ENCODE results near the gene GRK5. TPM values are rescaled to one million over a fixed set of nuclear protein-coding genes. Genes with fewer than 3 reads are reported as not detected.

GRK5 gene
- total and polyA plus RNA-seq, 8 donors, result 10.9 to 95.9 (median 34.0) TPM

DNA sequence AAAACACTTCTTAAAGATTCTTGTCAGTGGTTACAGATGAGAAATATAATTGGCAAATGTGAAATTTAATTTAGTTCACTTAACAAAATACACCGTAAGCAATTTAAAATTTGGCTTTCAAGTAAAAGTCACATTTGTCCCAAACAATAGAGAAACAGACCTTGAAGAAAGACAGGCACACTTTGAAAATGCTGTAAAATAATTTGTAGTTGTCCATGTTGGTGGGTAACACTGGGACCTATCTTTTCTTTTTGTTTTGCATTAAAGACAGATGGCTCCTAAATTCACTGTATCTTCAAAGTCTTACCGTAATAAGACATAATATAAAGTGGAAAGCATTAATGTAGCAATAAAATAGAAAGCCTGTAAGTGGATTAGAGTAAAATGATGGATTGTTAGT is 3.3 kb downstream of the GRK5 start:
- intact Hi-C loops (cut with DNase I; ENCODE audit: low total_unique reads), result no loop called here
- Histone ChIP-seq H3K36me3 (peaks cover 0 to 6% (median 0%) of the 10 kb centered on the region in 4 donors), H3K27ac (peak overlapping the region in 4 of 5 donors; percentile 97 to 100 (median 98)), H3K9me3 (no peaks in the 10 kb centered on the region), H3K27me3 (no peaks in the 10 kb centered on the region), H3K4me1 (peaks cover 33 to 77% (median 71%) of the 10 kb centered on the region in 4 donors), H3K4me3 (no peak overlapping the region)
- 52 to 81% (median 72%) methylated on average over 2 of the region's 2 CpGs for WGBS, 5 donors
- TF ChIP-seq, protein P1, sequence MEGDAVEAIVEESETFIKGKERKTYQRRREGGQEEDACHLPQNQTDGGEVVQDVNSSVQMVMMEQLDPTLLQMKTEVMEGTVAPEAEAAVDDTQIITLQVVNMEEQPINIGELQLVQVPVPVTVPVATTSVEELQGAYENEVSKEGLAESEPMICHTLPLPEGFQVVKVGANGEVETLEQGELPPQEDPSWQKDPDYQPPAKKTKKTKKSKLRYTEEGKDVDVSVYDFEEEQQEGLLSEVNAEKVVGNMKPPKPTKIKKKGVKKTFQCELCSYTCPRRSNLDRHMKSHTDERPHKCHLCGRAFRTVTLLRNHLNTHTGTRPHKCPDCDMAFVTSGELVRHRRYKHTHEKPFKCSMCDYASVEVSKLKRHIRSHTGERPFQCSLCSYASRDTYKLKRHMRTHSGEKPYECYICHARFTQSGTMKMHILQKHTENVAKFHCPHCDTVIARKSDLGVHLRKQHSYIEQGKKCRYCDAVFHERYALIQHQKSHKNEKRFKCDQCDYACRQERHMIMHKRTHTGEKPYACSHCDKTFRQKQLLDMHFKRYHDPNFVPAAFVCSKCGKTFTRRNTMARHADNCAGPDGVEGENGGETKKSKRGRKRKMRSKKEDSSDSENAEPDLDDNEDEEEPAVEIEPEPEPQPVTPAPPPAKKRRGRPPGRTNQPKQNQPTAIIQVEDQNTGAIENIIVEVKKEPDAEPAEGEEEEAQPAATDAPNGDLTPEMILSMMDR (IDR thresholded peaks at IDR 0.05), result no peak
- TF ChIP-seq EP300 (IDR thresholded peaks at IDR 0.05) (no peak), POLR2AphosphoS5 (IDR thresholded peaks at IDR 0.05) (no peak), POLR2A (IDR thresholded peaks at IDR 0.05) (no peak)
- DNase-seq, result no peak

DNA sequence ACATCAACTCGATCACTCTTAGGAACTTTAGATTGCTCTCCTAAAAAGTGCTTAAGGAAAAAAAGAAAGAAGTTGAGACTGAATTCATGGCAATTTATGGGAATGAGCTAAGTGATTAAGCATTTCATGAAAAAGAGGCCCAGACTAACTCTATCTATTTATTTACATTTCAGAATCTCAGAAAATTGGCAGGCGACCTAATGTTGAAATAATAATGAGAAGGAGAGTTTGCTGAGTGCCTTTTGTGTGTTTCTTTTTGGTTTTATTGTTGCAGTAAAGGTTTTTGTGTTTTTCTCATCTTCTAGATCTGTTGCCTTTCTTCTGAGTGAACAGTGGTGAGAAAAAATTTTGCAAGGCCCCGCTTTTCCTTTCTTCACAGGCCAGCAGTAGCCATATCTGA is 3.8 kb downstream of the GRK5 start:
- peak in 1 of 2 donors; percentile 77 for DNase-seq
- Histone ChIP-seq H3K36me3 (peaks cover 0 to 6% (median 0%) of the 10 kb centered on the region in 4 donors), H3K27ac (peak overlapping the region; percentile 79 to 100 (median 98)), H3K4me3 (peak overlapping the region in 1 of 4 donors; percentile 27), H3K4me1 (peaks cover 30 to 76% (median 67%) of the 10 kb centered on the region in 4 donors), H3K9me3 (no peaks in the 10 kb centered on the region), H3K27me3 (no peaks in the 10 kb centered on the region)
- intact Hi-C loops (cut with DNase I; ENCODE audit: low total_unique reads), result no loop called here
- TF ChIP-seq POLR2A (IDR thresholded peaks at IDR 0.05) (no peak), EP300 (IDR thresholded peaks at IDR 0.05) (no peak), POLR2AphosphoS5 (IDR thresholded peaks at IDR 0.05) (no peak)
- TF ChIP-seq, protein P1 (IDR thresholded peaks at IDR 0.05), result no peak
- WGBS, 5 donors, result 30 to 41% (median 36%) methylated on average over 3 of the region's 3 CpGs

- intact Hi-C loops (cut with DNase I; ENCODE audit: low total_unique reads), result no loop called here
- H3K4me3 ChIP-seq, result peak overlapping the region in 3 of 4 donors; percentile 6 to 27 (median 9)
- H3K9me3 ChIP-seq, result no peaks in the 10 kb centered on the region
- H3K4me1 ChIP-seq, result peaks cover 28 to 77% (median 62%) of the 10 kb centered on the region in 4 donors
- H3K27me3 ChIP-seq, result no peaks in the 10 kb centered on the region
- WGBS, 5 donors, result 10 to 18% (median 10%) methylated on average over 12 of the region's 12 CpGs
- TF ChIP-seq POLR2AphosphoS5 (IDR thresholded peaks at IDR 0.05) (no peak), POLR2A (IDR thresholded peaks at IDR 0.05) (no peak), EP300 (IDR thresholded peaks at IDR 0.05) (no peak)
- TF ChIP-seq, protein P1 (IDR thresholded peaks at IDR 0.05), result no peak
- DNase-seq, result peak in 1 of 2 donors; percentile 53
- peak overlapping the region; percentile 79 to 100 (median 98) for H3K27ac ChIP-seq
- H3K36me3 ChIP-seq, result peaks cover 0 to 6% (median 0%) of the 10 kb centered on the region in 4 donors
These were observed 4.5 kb downstream of the GRK5 start for GRCh38 chr10:119211625-119212441.

DNA sequence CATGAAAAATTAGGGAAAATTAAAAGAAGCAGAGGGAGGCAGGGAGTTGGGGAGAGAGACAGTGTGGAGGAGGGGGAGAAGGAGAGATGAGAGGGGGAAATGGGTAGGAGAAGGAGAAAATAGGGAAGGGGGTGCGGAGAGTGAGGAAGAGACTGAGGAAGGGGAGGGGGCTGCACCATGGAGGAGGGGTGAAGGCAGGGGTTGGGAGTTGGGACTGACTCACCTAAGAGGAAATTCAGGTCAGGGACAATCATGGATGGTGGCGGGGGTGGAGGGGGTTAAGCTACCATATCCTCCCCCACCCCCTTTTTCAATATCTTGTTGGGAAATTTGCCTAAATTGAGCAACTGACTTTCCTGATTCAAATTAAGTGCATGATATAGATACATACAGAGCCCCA is 8.0 kb downstream of the GRK5 start:
- no peak for TF ChIP-seq POLR2A (IDR thresholded peaks at IDR 0.05)
- TF ChIP-seq POLR2AphosphoS5 (IDR thresholded peaks at IDR 0.05), result no peak
- TF ChIP-seq, protein P1 (IDR thresholded peaks at IDR 0.05), result no peak
- TF ChIP-seq EP300 (IDR thresholded peaks at IDR 0.05), result no peak
- intact Hi-C loops (cut with DNase I; ENCODE audit: low total_unique reads), result no loop called here
- no peak for DNase-seq
- H3K36me3 ChIP-seq, result peaks cover 0 to 6% (median 0%) of the 10 kb centered on the region in 4 donors
- H3K27ac ChIP-seq, result no peak overlapping the region
- H3K9me3 ChIP-seq, result no peaks in the 10 kb centered on the region
- peaks cover 30 to 81% (median 66%) of the 10 kb centered on the region in 4 donors for H3K4me1 ChIP-seq
- no peaks in the 10 kb centered on the region for H3K27me3 ChIP-seq
- WGBS, 5 donors, result 78 to 100% (median 97%) methylated on average over 2 of the region's 2 CpGs
- no peak overlapping the region for H3K4me3 ChIP-seq
